Activated T-helper 2 cell treated with anti-CD3 and anti-CD28 coated beads, Interferon-gamma antibody, Interleukin-2, Interleukin-4, amounts not matched to agents 10 μg/mL and 5 μg/mL and 100 μg/mL, durations not matched to agents 14 hours and 24 hours and 36 hours (primary cell): ENCODE results near the gene ROPN1. TPM values are rescaled to one million over a fixed set of nuclear protein-coding genes. Genes with fewer than 3 reads are reported as not detected.
A peak's percentile ranks its signal among the peaks of the same experiment; 100 is the strongest.
"Not testable (repeated sequence)": the region's sequence is repeated elsewhere in the genome, so short reads cannot be mapped to it uniquely, and the experiment has no call there.

Source experiments
- DNase-seq: peaks from one replicate; pipeline ENCODE4 v3.0.0; 2021; ENCODE audit warnings: low spot score
- H3K27ac Mint-ChIP-seq: one replicate; pipeline ENCODE4 v1.8.0; 2021; ENCODE audit warnings: mixed read lengths
- H3K27me3 Mint-ChIP-seq: one replicate; pipeline ENCODE4 v1.8.0; 2021; ENCODE audit warnings: low read depth, mixed read lengths
- H3K36me3 Mint-ChIP-seq: one replicate; pipeline ENCODE4 v1.8.0; 2021; ENCODE audit warnings: low read depth, mixed read lengths
- H3K4me1 Mint-ChIP-seq: one replicate; pipeline ENCODE4 v1.8.0; 2021; ENCODE audit warnings: low read depth, mixed read lengths
- H3K4me3 Mint-ChIP-seq: one replicate; pipeline ENCODE4 v1.8.0; 2021; ENCODE audit warnings: low read depth, mild to moderate bottlenecking, moderate library complexity, mixed read lengths
- H3K9me3 Mint-ChIP-seq: one replicate; pipeline ENCODE4 v1.8.0; 2021; ENCODE audit warnings: mixed read lengths
- intact Hi-C: fragments of 100-400 bp; cut with micrococcal nuclease; formaldehyde crosslinking; loops from one replicate; pipeline ENCODE4 v1.15.1; 2023
- total RNA-seq: library from RNA; stranded (reverse); gene quantifications from 2 replicates; pipeline ENCODE4 v1.2.3, GENCODE V29; 2022

The ROPN1 gene
- not detected in 2 replicates for total RNA-seq

- H3K9me3 Mint-ChIP-seq, H3K27ac Mint-ChIP-seq, intact Hi-C loops, H3K36me3 Mint-ChIP-seq, DNase-seq, H3K4me1 Mint-ChIP-seq: not testable (repeated sequence)
- H3K27me3 Mint-ChIP-seq = peaks cover 34% of the 10 kb centered on the region
- peak within 1 kb of the TSS; percentile 51 for H3K4me3 Mint-ChIP-seq
Measured at GRCh38 chr3:123991730-123992588, at the start of gene ROPN1. Gene ROPN1 (minus strand): TSS chr3:123992124. CDS start chr3:123980481, 11,643 bp downstream.

- Mint-ChIP-seq H3K27me3 (peaks cover 9% of the 10 kb centered on the region), H3K9me3 (no peaks in the 10 kb centered on the region), H3K4me3 (no peak overlapping the region), H3K36me3 (no peaks in the 10 kb centered on the region), H3K4me1 (no peaks in the 10 kb centered on the region), H3K27ac (no peak overlapping the region)
- intact Hi-C loops = no loop called here
- no peak for DNase-seq
Measured at GRCh38 chr3:124041553-124041952, 49.6 kb upstream of the ROPN1 start.

GRCh38 chr3:124037326-124037725 is 45.4 kb upstream of the ROPN1 start:
- H3K27ac Mint-ChIP-seq = no peak overlapping the region
- no peaks in the 10 kb centered on the region for H3K9me3 Mint-ChIP-seq
- H3K36me3 Mint-ChIP-seq = no peaks in the 10 kb centered on the region
- intact Hi-C loops = no loop called here
- no peak for DNase-seq
- peaks cover 5% of the 10 kb centered on the region for H3K27me3 Mint-ChIP-seq
- no peak overlapping the region for H3K4me3 Mint-ChIP-seq
- peaks cover 7% of the 10 kb centered on the region for H3K4me1 Mint-ChIP-seq

- H3K9me3 Mint-ChIP-seq, DNase-seq, H3K27ac Mint-ChIP-seq, H3K4me1 Mint-ChIP-seq, intact Hi-C loops, H3K36me3 Mint-ChIP-seq, H3K4me3 Mint-ChIP-seq: not testable (repeated sequence)
- H3K27me3 Mint-ChIP-seq = peaks cover 16% of the 10 kb centered on the region
Measured at GRCh38 chr3:124036214-124036613, 44.3 kb upstream of the ROPN1 start.

- H3K4me3 Mint-ChIP-seq = no peak overlapping the region
- DNase-seq = no peak
- H3K27ac Mint-ChIP-seq = no peak overlapping the region
- H3K36me3 Mint-ChIP-seq = no peaks in the 10 kb centered on the region
- H3K4me1 Mint-ChIP-seq = peaks cover 7% of the 10 kb centered on the region
- H3K27me3 Mint-ChIP-seq = peaks cover 18% of the 10 kb centered on the region
- H3K9me3 Mint-ChIP-seq = no peaks in the 10 kb centered on the region
- intact Hi-C loops = no loop called here
Measured at GRCh38 chr3:124035463-124036121, 43.7 kb upstream of the ROPN1 start.

- no peak for DNase-seq
- no peak overlapping the region for H3K27ac Mint-ChIP-seq
- no peaks in the 10 kb centered on the region for H3K9me3 Mint-ChIP-seq
- H3K36me3 Mint-ChIP-seq = no peaks in the 10 kb centered on the region
- peaks cover 22% of the 10 kb centered on the region for H3K27me3 Mint-ChIP-seq
- intact Hi-C loops = no loop called here
- H3K4me1 Mint-ChIP-seq = peaks cover 7% of the 10 kb centered on the region
- peak overlapping the region; percentile 55 for H3K4me3 Mint-ChIP-seq
Measured at GRCh38 chr3:124034844-124035152, 42.9 kb upstream of the ROPN1 start.

- H3K36me3 Mint-ChIP-seq = no peaks in the 10 kb centered on the region
- H3K27ac Mint-ChIP-seq = no peak overlapping the region
- intact Hi-C loops = no loop called here
- H3K4me1 Mint-ChIP-seq = peaks cover 7% of the 10 kb centered on the region
- H3K27me3 Mint-ChIP-seq = peaks cover 23% of the 10 kb centered on the region
- no peaks in the 10 kb centered on the region for H3K9me3 Mint-ChIP-seq
- peak; percentile 8 for DNase-seq
- peak overlapping the region; percentile 55 for H3K4me3 Mint-ChIP-seq
Measured at GRCh38 chr3:124034016-124034843, 42.3 kb upstream of the ROPN1 start.

GRCh38 chr3:124033360-124034015 is 41.6 kb upstream of the ROPN1 start, which contains the start of gene KALRN:
Gene KALRN (plus strand): TSS chr3:124033369.
- Mint-ChIP-seq H3K27ac (no peak within 1 kb of the TSS), H3K9me3 (no peaks in the 10 kb centered on the region), H3K36me3 (no peaks in the 10 kb centered on the region), H3K4me1 (peaks cover 7% of the 10 kb centered on the region), H3K27me3 (peaks cover 27% of the 10 kb centered on the region), H3K4me3 (peak within 1 kb of the TSS; percentile 75)
- intact Hi-C loops = no loop called here
- no peak for DNase-seq

GRCh38 chr3:124032881-124033359 is 41.0 kb upstream of the ROPN1 start:
- Mint-ChIP-seq H3K4me3 (no peak overlapping the region), H3K9me3 (no peaks in the 10 kb centered on the region), H3K27ac (no peak overlapping the region), H3K4me1 (peaks cover 7% of the 10 kb centered on the region), H3K27me3 (peaks cover 29% of the 10 kb centered on the region), H3K36me3 (no peaks in the 10 kb centered on the region)
- intact Hi-C loops = no loop called here
- peak; percentile 60 for DNase-seq

- Mint-ChIP-seq H3K36me3 (no peaks in the 10 kb centered on the region), H3K27ac (no peak overlapping the region)
- intact Hi-C loops = no loop called here
Measured at GRCh38 chr3:124032311-124032880, 40.5 kb upstream of the ROPN1 start.

GRCh38 chr3:124026516-124026915 is 34.6 kb upstream of the ROPN1 start:
- intact Hi-C loops = no loop called here
- no peak for DNase-seq
- no peaks in the 10 kb centered on the region for H3K36me3 Mint-ChIP-seq
- H3K27ac Mint-ChIP-seq = no peak overlapping the region
- H3K9me3 Mint-ChIP-seq = no peaks in the 10 kb centered on the region
- no peak overlapping the region for H3K4me3 Mint-ChIP-seq
- peaks cover 21% of the 10 kb centered on the region for H3K27me3 Mint-ChIP-seq
- H3K4me1 Mint-ChIP-seq = no peaks in the 10 kb centered on the region

More at GRCh38 chr3:124032311-124032880, 40.5 kb upstream of the ROPN1 start:
- Mint-ChIP-seq H3K4me1 (peaks cover 7% of the 10 kb centered on the region), H3K9me3 (no peaks in the 10 kb centered on the region), H3K27me3 (peaks cover 29% of the 10 kb centered on the region), H3K4me3 (peak overlapping the region; percentile 75)
- DNase-seq = no peak

- H3K36me3 Mint-ChIP-seq, H3K4me1 Mint-ChIP-seq, DNase-seq, H3K9me3 Mint-ChIP-seq, H3K4me3 Mint-ChIP-seq, H3K27ac Mint-ChIP-seq, intact Hi-C loops: not testable (repeated sequence)
- H3K27me3 Mint-ChIP-seq = peaks cover 10% of the 10 kb centered on the region
Measured at GRCh38 chr3:124023531-124023930, 31.6 kb upstream of the ROPN1 start.
